Lung (tissue), 12 donors: ENCODE data around the gene CASP6. TPM values are rescaled to one million over a fixed set of nuclear protein-coding genes. Genes with fewer than 3 reads are reported as not detected.

Source experiments
- ATAC-seq: fragments of 200-7000 bp; cut with Tn5 transposase; one replicate; pipeline ENCODE4 v1.9.1; 2020; ENCODE audit warnings: moderate number of reproducible peaks; ENCODE audit not compliant: insufficient read depth, low FRiP score
- DNase-seq, 3 donors: peaks; one replicate each; pipeline ENCODE4 v3.0.0-alpha.2; 2013 to 2017
- H3K27ac ChIP-seq, 2 donors: one replicate each; pipeline ENCODE4 v1.5.1; 2013; ENCODE audit warnings: mild to moderate bottlenecking in 2 of 2, moderate library complexity in 2 of 2, control low read depth in 1 of 2, inconsistent platforms in 1 of 2, low read depth in 1 of 2, low read length in 1 of 2
- H3K27me3 ChIP-seq, 3 donors: one replicate each; pipeline ENCODE4 v1.5.1; 2013; ENCODE audit warnings: low read length in 2 of 3; ENCODE audit not compliant: control insufficient read depth in 3 of 3, insufficient read depth in 3 of 3
- H3K36me3 ChIP-seq, 4 donors: one replicate each; pipeline ENCODE4 v1.5.1; 2013; ENCODE audit warnings: low read length in 4 of 4, mild to moderate bottlenecking in 1 of 4, moderate library complexity in 1 of 4; ENCODE audit not compliant: control insufficient read depth in 4 of 4, insufficient read depth in 4 of 4
- H3K4me1 ChIP-seq, 5 donors: one replicate each; pipeline ENCODE4 v1.5.1; 2013; ENCODE audit warnings: low read length in 5 of 5, mild to moderate bottlenecking in 2 of 5, moderate library complexity in 1 of 5; ENCODE audit not compliant: control insufficient read depth in 5 of 5, insufficient read depth in 5 of 5
- H3K4me3 ChIP-seq: one replicate; pipeline ENCODE4 v1.5.1; 2013; ENCODE audit warnings: mild to moderate bottlenecking, control low read depth, moderate library complexity
- H3K9ac ChIP-seq, 2 donors: one replicate each; pipeline ENCODE4 v1.5.1; 2013; ENCODE audit warnings: low read length in 2 of 2, control low read depth in 1 of 2; ENCODE audit not compliant: insufficient read depth in 1 of 2
- H3K9me3 ChIP-seq, 4 donors: one replicate each; pipeline ENCODE4 v1.5.1; 2013; ENCODE audit warnings: low read length in 3 of 4, mild to moderate bottlenecking in 1 of 4, moderate library complexity in 1 of 4; ENCODE audit not compliant: control insufficient read depth in 4 of 4, insufficient read depth in 3 of 4
- whole genome bisulfite sequencing, 2 donors: extraction: QIAGEN DNeasy Blood & Tissue Kit; methylation state at CpG; one replicate each; pipeline ENCODE4 v1.1.7; 2013; 5-methylcytosine and 5-hydroxymethylcytosine counted together
- polyA plus RNA-seq, 2 donors: library from polyadenylated mRNA; stranded (reverse); fragments of 200-250 nt; gene quantifications; one replicate each; pipeline ENCODE4 v1.2.1, GENCODE V29; 2013
- total RNA-seq, 2 donors: library from RNA; depleted of rRNA in 1 of 2; stranded (reverse); fragments of >200 nt in 1 of 2; gene quantifications; one replicate each; pipeline ENCODE4 v1.2.1, GENCODE V29; 2014 to 2021
- TF ChIP-seq, protein P1 (sequence below): IDR thresholded peaks from 2 replicates; pipeline ENCODE4 v1.5.1; 2012; ENCODE audit warnings: mild to moderate bottlenecking; ENCODE audit errors: control extremely low read depth, extremely low read depth
- donor health status: control.
- donor health status: control.
- donor health status: Bipolar disorder and iron deficiency.
- donor health status: healthy.
- donor health status: DM: yes; HTN: yes; CAD: no.

The CASP6 gene
- total and polyA plus RNA-seq, 4 donors = 12.0 to 20.2 (median 13.2) TPM

DNA sequence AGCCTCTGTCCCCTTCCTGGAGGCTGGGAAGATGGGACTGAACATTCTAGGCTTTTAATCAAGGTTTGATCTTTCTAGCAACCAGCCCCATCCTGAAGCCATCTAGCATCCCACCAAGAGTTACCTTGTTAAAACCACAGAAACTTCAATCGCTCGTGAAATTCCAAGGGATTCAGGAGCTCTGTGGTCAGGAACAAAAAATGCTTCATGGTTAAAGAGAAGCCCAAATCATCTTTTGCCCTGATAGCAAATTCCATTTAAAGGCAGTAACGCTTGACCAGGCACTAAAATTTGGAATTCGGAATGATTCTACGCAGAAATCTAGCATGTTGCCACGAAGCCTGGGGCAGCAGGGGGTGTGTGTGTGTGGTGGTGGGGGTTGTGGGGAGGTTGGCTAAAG is 47.8 kb downstream of the CASP6 start:
- 76% methylated on average over 6 of the region's 6 CpGs for WGBS, 2 donors
- Histone ChIP-seq H3K36me3 (no peaks in the 10 kb centered on the region), H3K4me3 (no peak overlapping the region), H3K27me3 (no peaks in the 10 kb centered on the region), H3K4me1 (no peaks in the 10 kb centered on the region), H3K9ac (no peak overlapping the region), H3K9me3 (peaks cover 0 to 11% (median 1%) of the 10 kb centered on the region in 4 donors), H3K27ac (no peak overlapping the region)
- TF ChIP-seq, protein P1, sequence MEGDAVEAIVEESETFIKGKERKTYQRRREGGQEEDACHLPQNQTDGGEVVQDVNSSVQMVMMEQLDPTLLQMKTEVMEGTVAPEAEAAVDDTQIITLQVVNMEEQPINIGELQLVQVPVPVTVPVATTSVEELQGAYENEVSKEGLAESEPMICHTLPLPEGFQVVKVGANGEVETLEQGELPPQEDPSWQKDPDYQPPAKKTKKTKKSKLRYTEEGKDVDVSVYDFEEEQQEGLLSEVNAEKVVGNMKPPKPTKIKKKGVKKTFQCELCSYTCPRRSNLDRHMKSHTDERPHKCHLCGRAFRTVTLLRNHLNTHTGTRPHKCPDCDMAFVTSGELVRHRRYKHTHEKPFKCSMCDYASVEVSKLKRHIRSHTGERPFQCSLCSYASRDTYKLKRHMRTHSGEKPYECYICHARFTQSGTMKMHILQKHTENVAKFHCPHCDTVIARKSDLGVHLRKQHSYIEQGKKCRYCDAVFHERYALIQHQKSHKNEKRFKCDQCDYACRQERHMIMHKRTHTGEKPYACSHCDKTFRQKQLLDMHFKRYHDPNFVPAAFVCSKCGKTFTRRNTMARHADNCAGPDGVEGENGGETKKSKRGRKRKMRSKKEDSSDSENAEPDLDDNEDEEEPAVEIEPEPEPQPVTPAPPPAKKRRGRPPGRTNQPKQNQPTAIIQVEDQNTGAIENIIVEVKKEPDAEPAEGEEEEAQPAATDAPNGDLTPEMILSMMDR = no peak
- no peak for DNase-seq
- ATAC-seq = no peak

DNA sequence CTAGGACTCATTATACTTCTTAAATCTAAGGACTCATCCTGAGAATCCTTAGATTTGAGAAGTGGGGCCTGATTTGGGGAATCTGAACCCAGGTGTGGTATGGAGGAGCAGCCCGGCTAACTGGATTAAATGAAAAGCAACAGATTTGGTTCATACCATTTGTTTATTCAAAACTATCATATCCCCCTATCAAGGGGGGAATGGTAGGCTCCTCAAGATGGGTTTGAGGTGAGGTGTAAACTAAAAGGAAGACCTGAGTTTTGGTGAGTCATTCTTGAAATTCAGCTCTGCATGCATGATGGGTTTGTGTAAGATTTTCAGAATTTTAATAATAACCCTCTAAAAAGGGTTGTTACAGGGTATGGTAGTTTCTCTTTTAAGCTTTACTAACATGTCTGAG is 53.4 kb downstream of the CASP6 start:
- Histone ChIP-seq H3K4me3 (no peak overlapping the region), H3K4me1 (peaks cover 0 to 5% (median 0%) of the 10 kb centered on the region in 5 donors), H3K9me3 (peaks cover 0 to 17% (median 1%) of the 10 kb centered on the region in 4 donors), H3K9ac (no peak overlapping the region), H3K36me3 (no peaks in the 10 kb centered on the region), H3K27me3 (no peaks in the 10 kb centered on the region), H3K27ac (no peak overlapping the region)
- no peak for DNase-seq
- 93 to 94% methylated on average over 1 of the region's 1 CpG for WGBS, 2 donors
- ATAC-seq = no peak
- TF ChIP-seq, protein P1 = no peak

DNA sequence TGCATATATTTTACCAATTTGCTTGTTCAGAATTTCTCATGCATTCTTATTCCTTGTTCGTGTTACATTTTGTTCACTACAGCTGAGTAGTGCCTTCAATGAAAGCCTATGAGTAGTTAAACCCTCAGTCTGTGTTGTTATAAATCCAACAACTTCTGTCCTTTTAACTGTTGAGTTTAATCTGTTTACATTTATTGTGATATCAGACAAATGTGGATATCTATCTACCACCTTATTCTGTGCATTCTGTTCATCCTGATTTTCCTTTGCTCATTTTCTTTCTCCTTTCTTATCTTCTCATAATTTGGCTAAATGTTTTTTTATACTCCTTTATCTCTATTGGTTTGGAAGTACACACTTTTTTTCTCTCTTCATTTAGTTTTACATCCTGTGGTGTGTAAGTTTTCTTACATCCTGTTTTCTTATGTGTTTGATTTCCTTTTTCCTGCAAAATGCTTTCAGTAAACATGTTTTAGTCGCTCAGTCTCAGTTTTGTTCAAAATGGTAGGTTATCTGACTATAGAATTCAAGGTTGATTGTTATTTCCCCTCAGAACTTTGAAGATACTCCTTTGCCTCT is 54.2 kb downstream of the CASP6 start:
- Histone ChIP-seq H3K36me3 (no peaks in the 10 kb centered on the region), H3K27ac (no peak overlapping the region), H3K9ac (no peak overlapping the region), H3K4me3 (no peak overlapping the region), H3K4me1 (peaks cover 0 to 5% (median 0%) of the 10 kb centered on the region in 5 donors), H3K9me3 (peaks cover 0 to 17% (median 1%) of the 10 kb centered on the region in 4 donors), H3K27me3 (no peaks in the 10 kb centered on the region)
- DNase-seq = no peak
- WGBS, 2 donors = 71 to 81% methylated on average over 2 of the region's 2 CpGs
- no peak for ATAC-seq
- TF ChIP-seq, protein P1 = no peak
